SK-N-SH (cell line): ENCODE data around the gene TRAPPC12. TPM values are rescaled to one million over a fixed set of nuclear protein-coding genes. Genes with fewer than 3 reads are reported as not detected.

Experiments used
- CTCF ChIA-PET: fragments of 300-600, 350-600 bp; formaldehyde crosslinking; extraction: SDS; loops from one replicate; lab custom pipeline; 2021; lab: Yijun Ruan, JAX
- POLR2A ChIA-PET: fragments of 350-600 bp; sonication (Branson Sonifier 250); formaldehyde crosslinking; extraction: SDS; loops from one replicate; lab custom pipeline; 2020; ENCODE audit warnings: antibody characterized with exemption, inconsistent platforms; lab: Yijun Ruan, JAX
- DNase-seq: peaks from one replicate; pipeline ENCODE4 v3.0.0; 2012
- H2AFZ ChIP-seq: fragments of 200-600 bp; sonication (generic); 2 replicates; pipeline ENCODE4 v1.8.1; 2016; ENCODE audit warnings: antibody characterized with exemption, mild to moderate bottlenecking, low read depth
- H3F3A ChIP-seq: fragments of 200-600 bp; sonication (generic); replicated peaks from 2 replicates; pipeline ENCODE3; 2016; ENCODE audit warnings: antibody characterized with exemption, mild to moderate bottlenecking; ENCODE audit not compliant: insufficient read depth
- H3K27ac ChIP-seq, 2 experiments: fragments of 200-500 bp in 1 of 2; fragments of 200-600 bp in 1 of 2; sonication (Bioruptor generic) in 1 of 2; sonication (generic), shearing (Covaris generic) in 1 of 2; 2 replicates each; pipeline versions ENCODE4 v1.5.1 to v1.6.1; 2014 to 2016; ENCODE audit warnings: low read depth in 2 of 2, inconsistent platforms in 1 of 2, low read length in 1 of 2, mild to moderate bottlenecking in 1 of 2, mixed read lengths in 1 of 2
- H3K27me3 ChIP-seq: fragments of 200-600 bp; sonication (generic), shearing (Covaris generic); 2 replicates; pipeline ENCODE4 v1.6.1; 2016; ENCODE audit warnings: mixed run types; ENCODE audit not compliant: insufficient read depth
- H3K36me3 ChIP-seq, 2 experiments: fragments of 200-500 bp in 1 of 2; fragments of 200-600 bp in 1 of 2; sonication (Bioruptor generic) in 1 of 2; sonication (generic) in 1 of 2; replicated peaks in 1 of 2; 2 replicates each; pipeline versions ENCODE3 to v1.5.1; 2014 to 2016; ENCODE audit warnings: low read length in 1 of 2, mild to moderate bottlenecking in 1 of 2; ENCODE audit not compliant: insufficient read depth in 2 of 2, control insufficient read depth in 1 of 2
- H3K4me1 ChIP-seq, 2 experiments: fragments of 200-500 bp in 1 of 2; fragments of 200-600 bp in 1 of 2; sonication (Bioruptor generic) in 1 of 2; sonication (generic), shearing (Covaris generic) in 1 of 2; 2 replicates each; pipeline versions ENCODE4 v1.5.1 to v1.6.1; 2014 to 2016; ENCODE audit warnings: low read depth in 1 of 2, low read length in 1 of 2, mixed run types in 1 of 2; ENCODE audit not compliant: insufficient read depth in 2 of 2, control insufficient read depth in 1 of 2
- H3K4me2 ChIP-seq: fragments of 200-600 bp; sonication (generic), shearing (Covaris generic); 2 replicates; pipeline ENCODE4 v1.6.1; 2017; ENCODE audit warnings: mixed run types
- H3K4me3 ChIP-seq, 2 experiments: fragments of 200-500 bp in 1 of 2; fragments of 200-600 bp in 1 of 2; sonication (Bioruptor generic) in 1 of 2; sonication (generic), shearing (Covaris generic) in 1 of 2; 2 replicates each; pipeline versions ENCODE4 v1.5.1 to v1.8.1; 2014 to 2016; ENCODE audit warnings: low read depth in 2 of 2, inconsistent platforms in 1 of 2, low read length in 1 of 2, mild to moderate bottlenecking in 1 of 2, mixed read lengths in 1 of 2, moderate library complexity in 1 of 2
- H3K79me2 ChIP-seq: fragments of 200-600 bp; sonication (generic); 2 replicates; pipeline ENCODE4 v1.8.1; 2017; ENCODE audit warnings: mild to moderate bottlenecking; ENCODE audit not compliant: insufficient read depth
- H3K9ac ChIP-seq: fragments of 200-600 bp; sonication (generic); 2 replicates; pipeline ENCODE4 v1.6.1; 2017; ENCODE audit warnings: mixed run types
- H3K9me2 ChIP-seq: fragments of 200-600 bp; sonication (generic); 2 replicates; pipeline ENCODE4 v1.6.1; 2017; ENCODE audit warnings: mixed run types
- H3K9me3 ChIP-seq: fragments of 200-600 bp; sonication (generic); 2 replicates; pipeline ENCODE4 v1.6.1; 2017; ENCODE audit warnings: mixed run types, mild to moderate bottlenecking, moderate library complexity
- H4K20me1 ChIP-seq: fragments of 200-600 bp; sonication (generic); 2 replicates; pipeline ENCODE4 v1.6.1; 2017; ENCODE audit warnings: mild to moderate bottlenecking, mixed run types; ENCODE audit not compliant: insufficient read depth
- CTCF ChIP-seq: fragments of 200-600 bp; sonication (generic); IDR thresholded peaks from 2 replicates; pipeline ENCODE4 v1.6.1; 2017; ENCODE audit warnings: antibody characterized with exemption, mild to moderate bottlenecking, moderate library complexity
- ELF1 ChIP-seq: IDR thresholded peaks from 2 replicates; pipeline ENCODE4 v1.4.0; 2012
- FOSL2 ChIP-seq: IDR thresholded peaks from 2 replicates; pipeline ENCODE4 v1.4.0; 2012; ENCODE audit warnings: low read depth, mild to moderate bottlenecking, moderate library complexity, borderline replicate concordance
- GABPA ChIP-seq: IDR thresholded peaks from 2 replicates; pipeline ENCODE4 v1.4.0; 2012; ENCODE audit warnings: low read depth, mild to moderate bottlenecking
- IRF3 ChIP-seq: fragments of 150-350 bp; IDR thresholded peaks from 2 replicates; pipeline ENCODE4 v1.6.1; 2016; ENCODE audit warnings: mild to moderate bottlenecking, low read depth, low read length
- JUND ChIP-seq: IDR thresholded peaks from 2 replicates; pipeline ENCODE4 v1.4.0; 2012
- MAX ChIP-seq: IDR thresholded peaks from 2 replicates; pipeline ENCODE4 v1.4.0; 2012; ENCODE audit warnings: low read depth
- NFIC ChIP-seq: IDR thresholded peaks from 2 replicates; pipeline ENCODE4 v1.4.0; 2012; ENCODE audit warnings: borderline replicate concordance
- NRF1 ChIP-seq: IDR thresholded peaks from 2 replicates; pipeline ENCODE4 v1.6.1; 2012; ENCODE audit warnings: low read depth, mild to moderate bottlenecking, low read length
- PBX3 ChIP-seq: IDR thresholded peaks from 2 replicates; pipeline ENCODE4; 2012
- POLR2AphosphoS5 ChIP-seq: IDR thresholded peaks from 2 replicates; pipeline ENCODE4 v1.6.1; 2012; ENCODE audit warnings: low read depth, low read length
- RCOR1 ChIP-seq: fragments of 150-350 bp; IDR thresholded peaks from 2 replicates; pipeline ENCODE4 v1.6.1; 2017; ENCODE audit warnings: antibody characterized with exemption, low read length
- REST ChIP-seq: IDR thresholded peaks from 2 replicates; pipeline ENCODE4 v1.6.1; 2012; ENCODE audit warnings: mild to moderate bottlenecking, low read depth, low read length, moderate library complexity
- RXRA ChIP-seq: IDR thresholded peaks from 2 replicates; pipeline ENCODE4 v1.4.0; 2012; ENCODE audit warnings: low read depth, mild to moderate bottlenecking, borderline replicate concordance
- SIN3A ChIP-seq: IDR thresholded peaks from 2 replicates; pipeline ENCODE4 v1.6.1; 2012; ENCODE audit warnings: low read depth, mild to moderate bottlenecking, low read length, moderate library complexity, borderline replicate concordance
- SMC3 ChIP-seq: IDR thresholded peaks from 2 replicates; pipeline ENCODE4 v1.6.1; 2012; ENCODE audit warnings: low read depth, low read length, improper control_type of control experiment
- TAF1 ChIP-seq: IDR thresholded peaks from 2 replicates; pipeline ENCODE4 v1.6.1; 2012; ENCODE audit warnings: low read depth, mild to moderate bottlenecking, low read length, moderate library complexity, borderline replicate concordance
- TCF12 ChIP-seq: IDR thresholded peaks from 2 replicates; pipeline ENCODE4 v1.4.0; 2012
- TEAD4 ChIP-seq: IDR thresholded peaks from 2 replicates; pipeline ENCODE4 v1.4.0; 2012; ENCODE audit warnings: mild to moderate bottlenecking, borderline replicate concordance; ENCODE audit not compliant: insufficient read depth
- YY1 ChIP-seq: IDR thresholded peaks from 2 replicates; pipeline ENCODE4 v1.4.0; 2012; ENCODE audit warnings: low read depth, mild to moderate bottlenecking
- WGBS: methylation state at CpG from one replicate; pipeline ENCODE4 v1.1.6; 2017; ENCODE audit warnings: low lambda C conversion rate; 5-methylcytosine and 5-hydroxymethylcytosine counted together
- polyA plus RNA-seq, 3 experiments: library from polyadenylated mRNA; depleted of rRNA; stranded (reverse); fragments of >200 nt; gene quantifications; 2 replicates each; pipeline ENCODE4 v1.2.3, GENCODE V29; 2012

TRAPPC12 gene
- polyA plus RNA-seq, 1 of the 3 experiments (the other 2 are of a cell fraction) = 83.3 TPM

- H3K36me3 ChIP-seq = peaks cover 30 to 75% of the 10 kb centered on the region in 2 experiments
- no peak for DNase-seq
- ChIA-PET CTCF (interaction anchor here (1.7 to 8.9 kb wide), 2 partner anchors 20 to 40 kb away, joined by 4 to 132 read pairs; no protein-coding TSS in a partner anchor), POLR2A (no interaction called here)
- no peak overlapping the region for H3K4me2 ChIP-seq
- no peak overlapping the region for H2AFZ ChIP-seq
- no peak for TF ChIP-seq FOSL2
- no peak for TF ChIP-seq TEAD4
- no peak for TF ChIP-seq RCOR1
- TF ChIP-seq NFIC = no peak
- no peak for TF ChIP-seq TCF12
- TF ChIP-seq TAF1 = no peak
- TF ChIP-seq JUND = no peak
- TF ChIP-seq RXRA = no peak
- TF ChIP-seq SIN3A = no peak
- no peak for TF ChIP-seq POLR2AphosphoS5
- TF ChIP-seq GABPA = no peak
- no peak for TF ChIP-seq MAX
- no peak for TF ChIP-seq IRF3
- no peak for TF ChIP-seq SMC3
- TF ChIP-seq REST = no peak
- TF ChIP-seq NRF1 = no peak
- no peak for TF ChIP-seq CTCF
- TF ChIP-seq YY1 = no peak
- TF ChIP-seq ELF1 = no peak
- no peak for TF ChIP-seq PBX3
- no peak overlapping the region for H3K9ac ChIP-seq
- H3K9me3 ChIP-seq = no peaks in the 10 kb centered on the region
- WGBS = 97% methylated on average over 19 of the region's 19 CpGs
- H3K27me3 ChIP-seq = no peaks in the 10 kb centered on the region
- peaks cover 0 to 10% of the 10 kb centered on the region in 2 experiments; a peak in 1 of 4 replicates for H3K4me1 ChIP-seq
- H4K20me1 ChIP-seq = no peaks in the 10 kb centered on the region; the same call in 1 of the 2 replicates
- peaks cover 7% of the 10 kb centered on the region; the same call in 1 of the 2 replicates for H3K79me2 ChIP-seq
- H3F3A ChIP-seq = no peaks in the 10 kb centered on the region
- H3K9me2 ChIP-seq = no peaks in the 10 kb centered on the region
- H3K27ac ChIP-seq = no peak overlapping the region
- no peak overlapping the region for H3K4me3 ChIP-seq
Observed at GRCh38 chr2:3421580-3421979, 42.1 kb downstream of the TRAPPC12 start.
